K562 (cell line): Measurements from ENCODE around the gene ERLEC1. TPM values are rescaled to one million over a fixed set of nuclear protein-coding genes. Genes with fewer than 3 reads are reported as not detected.

ENCODE experiments used
- ATAC-seq: fragments of 200-7000 bp; cut with Tn5 transposase; 3 replicates; pipeline ENCODE4 v1.9.1; 2020; ENCODE audit warnings: moderate library complexity
- BruUV-seq: library from RNA; stranded (reverse); fragments of 400-500 nt; replicated peaks from 2 replicates; lab custom pipeline; 2021; lab: Mats Ljungman, UMichigan
- CTCF ChIA-PET: fragments of 300-600 bp; formaldehyde crosslinking; extraction: SDS; loops from one replicate; lab custom pipeline; 2021; ENCODE audit warnings: low intra/inter-chr PET ratio; lab: Yijun Ruan, JAX
- POLR2A ChIA-PET: fragments of 300-600, 350-650 bp; sonication (Branson Sonifier 250); formaldehyde crosslinking; extraction: SDS; loops from one replicate; lab custom pipeline; 2021; ENCODE audit warnings: antibody characterized with exemption, inconsistent platforms; lab: Yijun Ruan, JAX
- DNase-seq, 4 experiments: peaks; one replicate each; pipeline versions ENCODE4 v3.0.0 to v3.0.0-alpha.2; 2011 to 2018; ENCODE audit warnings: low spot score in 3 of 4, mixed read lengths in 3 of 4; ENCODE audit errors: extremely low read depth in 1 of 4
- FAIRE-seq: peaks from 2 replicates; lab custom pipeline; 2011; peaks lifted over from hg19 to GRCh38; lab: Jason Lieb, UNC
- H2AFZ ChIP-seq: 2 replicates; pipeline ENCODE4 v1.6.0; 2011; ENCODE audit warnings: low read depth, low read length, control low read depth, inconsistent platforms
- H3K27ac ChIP-seq: fragments of 200-600 bp; 3 replicates; pipeline ENCODE4 v1.8.0; 2011; ENCODE audit warnings: low read depth, mild to moderate bottlenecking, control low read depth, inconsistent platforms, low read length, moderate library complexity, mixed read lengths; ENCODE audit errors: extremely low read depth
- H3K27me3 ChIP-seq, 2 experiments: fragments of 300-600 bp in 1 of 2; 2 replicates in 1 of 2; 3 replicates in 1 of 2; pipeline versions ENCODE4 v1.6.0 to v1.8.0; 2011; ENCODE audit warnings: inconsistent platforms in 2 of 2, low read length in 2 of 2, mild to moderate bottlenecking in 1 of 2, mixed read lengths in 1 of 2, moderate library complexity in 1 of 2; ENCODE audit not compliant: control insufficient read depth in 2 of 2, insufficient read depth in 2 of 2
- H3K36me3 ChIP-seq: fragments of 300-600 bp; 3 replicates; pipeline ENCODE4 v1.8.0; 2011; ENCODE audit warnings: mild to moderate bottlenecking, low read length, inconsistent platforms; ENCODE audit not compliant: control insufficient read depth, insufficient read depth
- H3K4me1 ChIP-seq, 2 experiments: fragments of 200-600 bp in 1 of 2; replicated peaks in 1 of 2; 2 replicates in 1 of 2; 3 replicates in 1 of 2; pipeline versions ENCODE4 v1.5.1 to v1.8.0; 2011; ENCODE audit warnings: inconsistent platforms in 2 of 2, low read length in 2 of 2, mild to moderate bottlenecking in 1 of 2, mixed read lengths in 1 of 2, moderate library complexity in 1 of 2; ENCODE audit not compliant: control insufficient read depth in 2 of 2, insufficient read depth in 2 of 2
- H3K4me2 ChIP-seq: 2 replicates; pipeline ENCODE4 v1.6.1; 2011; ENCODE audit warnings: low read length, control low read depth, inconsistent platforms, mixed read lengths; ENCODE audit not compliant: insufficient read depth
- H3K4me3 ChIP-seq: fragments of 200-600 bp; sonication (generic), shearing (Covaris generic); 2 replicates; pipeline ENCODE4 v1.5.1; 2016; ENCODE audit warnings: control low read depth, inconsistent platforms
- H3K79me2 ChIP-seq: fragments of 200-600 bp; 3 replicates; pipeline ENCODE4 v1.8.0; 2011; ENCODE audit warnings: low read length, inconsistent platforms; ENCODE audit not compliant: control insufficient read depth, insufficient read depth
- H3K9ac ChIP-seq, 2 experiments: 2 replicates each; pipeline versions ENCODE4 v1.6.0 to v1.6.1; 2011; ENCODE audit warnings: low read depth in 2 of 2, low read length in 2 of 2, control low read depth in 1 of 2, inconsistent platforms in 1 of 2, mild to moderate bottlenecking in 1 of 2, mixed read lengths in 1 of 2; ENCODE audit not compliant: insufficient read depth in 1 of 2
- H3K9me1 ChIP-seq: one replicate; pipeline ENCODE4 v1.6.0; 2011; ENCODE audit warnings: inconsistent platforms, mild to moderate bottlenecking, low read length, moderate library complexity; ENCODE audit not compliant: control insufficient read depth, insufficient read depth
- H3K9me3 ChIP-seq: replicated peaks from 2 replicates; pipeline ENCODE4 v1.5.1; 2011; ENCODE audit warnings: low read depth, low read length, inconsistent platforms; ENCODE audit not compliant: control insufficient read depth, insufficient read depth
- H4K20me1 ChIP-seq: replicated peaks from 2 replicates; pipeline ENCODE4 v1.6.1; 2011; ENCODE audit warnings: low read length, inconsistent platforms, mixed read lengths; ENCODE audit not compliant: control insufficient read depth, insufficient read depth
- RBM39 ChIP-seq: fragments of 200-400 bp; formaldehyde crosslinking; optimal IDR thresholded peaks from 2 replicates; pipeline ENCODE3; 2018; ENCODE audit warnings: low read depth, low read length
- RFX7 ChIP-seq: fragments of 250-450 bp; sonication (Bioruptor Pico); IDR thresholded peaks from 2 replicates; pipeline ENCODE4 v1.5.1; 2021; ENCODE audit warnings: mild to moderate bottlenecking
- TRIM25 ChIP-seq: fragments of 450-650 bp; IDR thresholded peaks from 2 replicates; pipeline ENCODE4 v1.7.0; 2016; ENCODE audit warnings: borderline replicate concordance
- ZNF449 ChIP-seq: fragments of 250-450 bp; sonication (Bioruptor Pico); IDR thresholded peaks from 2 replicates; pipeline ENCODE4 v1.8.0; 2022; ENCODE audit warnings: moderate library complexity, mild to moderate bottlenecking, inconsistent platforms
- WGBS: fragments of 100-300 bp; shearing (Covaris generic); methylation state at CpG from one replicate; pipeline ENCODE4 v1.1.6; 2016; ENCODE audit warnings: low coverage, mixed read lengths; ENCODE audit not compliant: insufficient coverage; ENCODE audit errors: missing lambda C conversion rate; 5-methylcytosine and 5-hydroxymethylcytosine counted together
- in situ Hi-C: fragments of 300-500 bp; cut with MboI; formaldehyde crosslinking; loops from 4 replicates; pipeline ENCODE4 v1.15.0; 2018; ENCODE audit warnings: inconsistent platforms, mixed read lengths
- intact Hi-C: fragments of 100-400 bp; cut with micrococcal nuclease; formaldehyde crosslinking; loops from 2 replicates; pipeline ENCODE4 v1.14.2; 2022
- polyA plus RNA-seq, 8 experiments: library from polyadenylated mRNA; depleted of rRNA in 4 of 8; stranded (reverse) in 5 of 8; unstranded in 3 of 8; fragments of >200 nt; fragmentation: Nextera tagmentation in 2 of 8; fragmentation: Illumina TruSeq in 1 of 8; extraction: Ambion mirVana in 2 of 8; extraction: Trizol in 1 of 8; gene quantifications; 2 replicates each; pipeline versions ENCODE4 v1.2.1 to v1.2.3, GENCODE V29; 2011 to 2014; ENCODE audit warnings: inconsistent platforms in 1 of 8, missing spikeins in 1 of 8
- total RNA-seq, 7 experiments: library from RNA; depleted of rRNA in 6 of 7; stranded (reverse); fragments of >200 nt in 6 of 7; fragmentation: Illumina TruSeq in 2 of 7; extraction: Trizol in 2 of 7; gene quantifications; 2 replicates each; pipeline versions ENCODE4 v1.2.1 to v1.2.3, GENCODE V29; 2011 to 2021; ENCODE audit warnings: low replicate concordance in 1 of 7

Gene ERLEC1
- total and polyA plus RNA-seq, 9 of the 15 experiments (the other 6 are each of a cell fraction or from before 2014, with no cell fraction given) = 12.0 to 41.6 (median 30.6) TPM

GRCh38 chr2:53828331-53828730, 41.5 kb downstream of the ERLEC1 start:
- CTCF ChIA-PET = no interaction called here

More at GRCh38 chr2:53828331-53828730, 41.5 kb downstream of the ERLEC1 start:
- in situ Hi-C loops = no loop called here
- H3K27ac ChIP-seq = no peak overlapping the region
- H4K20me1 ChIP-seq = no peaks in the 10 kb centered on the region
- no peaks in the 10 kb centered on the region for H3K9me3 ChIP-seq
- POLR2A ChIA-PET = no interaction called here
- no peak for FAIRE-seq
- no peaks in the 10 kb centered on the region for H3K4me1 ChIP-seq
- H3K4me3 ChIP-seq = no peak overlapping the region
- no peak overlapping the region for H3K9ac ChIP-seq
- no peak overlapping the region for H2AFZ ChIP-seq
- H3K4me2 ChIP-seq = no peak overlapping the region
- TF ChIP-seq ZNF449 (CRISPR knock-in tag) (no peak), RBM39 (no peak), TRIM25 (no peak), RFX7 (CRISPR knock-in tag) (no peak)
- TF ChIP-seq, all 486 proteins: peak for 0
- DNase-seq = no peak
- no peaks in the 10 kb centered on the region for H3K27me3 ChIP-seq
- H3K36me3 ChIP-seq = no peaks in the 10 kb centered on the region
- H3K79me2 ChIP-seq = no peaks in the 10 kb centered on the region
- no peaks in the 10 kb centered on the region for H3K9me1 ChIP-seq
- no TSS peak for BruUV-seq
- intact Hi-C loops = loop anchor here (10.0 kb wide), 2 partner anchors 234 to 404 kb away; no protein-coding TSS in a partner anchor
- no peak for ATAC-seq
- WGBS = 22% methylated on average over 4 of the region's 4 CpGs
